Upper lobe of left lung (tissue), 6 donors: ENCODE results near the gene DDX1. TPM values are rescaled to one million over a fixed set of nuclear protein-coding genes. Genes with fewer than 3 reads are reported as not detected.

ENCODE experiments used
- ATAC-seq, 2 donors: fragments of 200-7000 bp; cut with Tn5 transposase; one replicate each; pipeline ENCODE4 v1.9.1; 2022; ENCODE audit warnings: mild to moderate bottlenecking in 2 of 2, moderate library complexity in 2 of 2; ENCODE audit not compliant: low FRiP score in 2 of 2
- DNase-seq, 2 donors: peaks; one replicate each; pipeline ENCODE4 v3.0.0-alpha.2; 2019 to 2020
- H3K27ac ChIP-seq, 4 donors: fragments of 200-600 bp; sonication (generic); one replicate each; pipeline ENCODE4 v1.5.1; 2016 to 2019
- H3K27me3 ChIP-seq, 4 donors: fragments of 200-600 bp; sonication (generic); one replicate each; pipeline ENCODE4 v1.5.1; 2017 to 2019
- H3K36me3 ChIP-seq, 4 donors: fragments of 200-600 bp; sonication (generic); one replicate each; pipeline ENCODE4 v1.5.1; 2016 to 2019
- H3K4me1 ChIP-seq, 4 donors: fragments of 200-600 bp; sonication (generic); one replicate each; pipeline ENCODE4 v1.5.1; 2018 to 2019
- H3K4me3 ChIP-seq, 4 donors: fragments of 200-600 bp; sonication (generic); one replicate each; pipeline ENCODE4 v1.5.1; 2017 to 2019; ENCODE audit warnings: mild to moderate bottlenecking in 2 of 4, moderate library complexity in 1 of 4
- H3K9me3 ChIP-seq, 4 donors: fragments of 200-600 bp; sonication (generic); one replicate each; pipeline ENCODE4 v1.5.1; 2018 to 2019
- EP300 ChIP-seq, 4 donors: sonication (generic); formaldehyde crosslinking; IDR thresholded peaks; one replicate each; pipeline ENCODE4 v1.5.1; 2017; ENCODE audit warnings: antibody characterized with exemption in 4 of 4, control low read depth in 2 of 4
- POLR2A ChIP-seq, 4 donors: fragments of 450-650 bp; IDR thresholded peaks; one replicate each; pipeline ENCODE4 v1.5.1; 2016 to 2017; ENCODE audit warnings: antibody characterized with exemption in 4 of 4, mild to moderate bottlenecking in 2 of 4
- POLR2AphosphoS5 ChIP-seq, 2 donors: sonication (generic); formaldehyde crosslinking; IDR thresholded peaks; one replicate each; pipeline ENCODE4 v1.5.1; 2017; ENCODE audit warnings: antibody characterized with exemption in 2 of 2
- WGBS, 2 donors: methylation state at CpG; one replicate each; pipeline ENCODE4 v1.1.5; 2017 to 2018; 5-methylcytosine and 5-hydroxymethylcytosine counted together
- total RNA-seq, 6 donors: library from RNA; depleted of rRNA in 4 of 6; stranded (reverse); fragments of >200 nt in 4 of 6; gene quantifications; one replicate each; pipeline versions ENCODE4 v1.1.0 to v1.2.1, GENCODE V29; 2016 to 2021
- TF ChIP-seq, protein P1 (sequence below), 6 experiments: fragments of 450-650 bp in 4 of 6; fragments of 200-600 bp in 2 of 6; sonication (generic) in 2 of 6; IDR thresholded peaks; one replicate each; pipeline ENCODE4 v1.5.1; 2016 to 2019; ENCODE audit warnings: antibody characterized with exemption in 6 of 6
- donor health status: DM: no; HTN: no; CAD: no; lungs with moderate emphysema.
- donor health status: DM: no; HTN: yes; CAD: no; lungs with severe emphysema.

Gene DDX1
- total RNA-seq, 6 donors from 2014 or later = 40.9 to 78.5 (median 53.0) TPM

DNA sequence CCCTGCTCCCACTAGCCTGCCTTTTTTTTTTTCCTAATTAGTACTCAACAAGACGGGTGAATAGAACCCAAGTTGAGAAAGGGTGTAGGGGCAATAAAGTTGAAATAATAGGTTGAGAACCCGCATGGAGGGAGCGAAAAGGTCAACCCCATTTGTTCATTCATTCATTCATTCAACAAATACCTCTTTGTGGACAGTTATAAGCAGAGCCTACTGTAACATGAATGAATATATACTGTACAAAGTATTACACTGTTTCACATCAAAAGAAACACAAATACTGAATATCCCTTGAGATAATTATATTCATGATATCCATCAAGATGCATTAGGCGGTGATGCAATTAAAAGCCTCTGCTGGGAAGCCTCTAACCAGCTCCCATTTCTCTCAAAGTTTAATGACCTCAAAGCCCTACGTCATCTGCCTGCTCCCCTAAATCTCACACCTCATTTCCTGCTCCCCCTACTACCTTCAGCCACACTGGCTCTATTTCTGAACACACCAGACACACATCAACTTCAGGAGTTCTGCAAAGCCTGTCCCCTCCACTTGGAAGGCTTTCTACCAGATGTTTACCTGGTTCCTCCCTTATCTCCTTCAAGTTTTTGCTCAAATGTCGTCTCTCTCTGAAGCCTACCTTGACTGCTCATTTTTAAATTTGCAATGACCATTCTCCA is 29.2 kb upstream of the DDX1 start:
- Histone ChIP-seq H3K9me3 (no peaks in the 10 kb centered on the region), H3K4me1 (peaks cover 14 to 16% (median 14%) of the 10 kb centered on the region in 4 donors), H3K4me3 (no peak overlapping the region), H3K27me3 (no peaks in the 10 kb centered on the region), H3K36me3 (no peaks in the 10 kb centered on the region), H3K27ac (no peak overlapping the region)
- ATAC-seq (no peak), DNase-seq (no peak)
- WGBS, 2 donors = 89 to 90% methylated on average over 6 of the region's 6 CpGs
- TF ChIP-seq POLR2A (IDR thresholded peaks at IDR 0.05) (no peak), POLR2AphosphoS5 (IDR thresholded peaks at IDR 0.05) (no peak), EP300 (IDR thresholded peaks at IDR 0.05) (no peak)
- TF ChIP-seq, protein P1, sequence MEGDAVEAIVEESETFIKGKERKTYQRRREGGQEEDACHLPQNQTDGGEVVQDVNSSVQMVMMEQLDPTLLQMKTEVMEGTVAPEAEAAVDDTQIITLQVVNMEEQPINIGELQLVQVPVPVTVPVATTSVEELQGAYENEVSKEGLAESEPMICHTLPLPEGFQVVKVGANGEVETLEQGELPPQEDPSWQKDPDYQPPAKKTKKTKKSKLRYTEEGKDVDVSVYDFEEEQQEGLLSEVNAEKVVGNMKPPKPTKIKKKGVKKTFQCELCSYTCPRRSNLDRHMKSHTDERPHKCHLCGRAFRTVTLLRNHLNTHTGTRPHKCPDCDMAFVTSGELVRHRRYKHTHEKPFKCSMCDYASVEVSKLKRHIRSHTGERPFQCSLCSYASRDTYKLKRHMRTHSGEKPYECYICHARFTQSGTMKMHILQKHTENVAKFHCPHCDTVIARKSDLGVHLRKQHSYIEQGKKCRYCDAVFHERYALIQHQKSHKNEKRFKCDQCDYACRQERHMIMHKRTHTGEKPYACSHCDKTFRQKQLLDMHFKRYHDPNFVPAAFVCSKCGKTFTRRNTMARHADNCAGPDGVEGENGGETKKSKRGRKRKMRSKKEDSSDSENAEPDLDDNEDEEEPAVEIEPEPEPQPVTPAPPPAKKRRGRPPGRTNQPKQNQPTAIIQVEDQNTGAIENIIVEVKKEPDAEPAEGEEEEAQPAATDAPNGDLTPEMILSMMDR (IDR thresholded peaks at IDR 0.05) = no peak

DNA sequence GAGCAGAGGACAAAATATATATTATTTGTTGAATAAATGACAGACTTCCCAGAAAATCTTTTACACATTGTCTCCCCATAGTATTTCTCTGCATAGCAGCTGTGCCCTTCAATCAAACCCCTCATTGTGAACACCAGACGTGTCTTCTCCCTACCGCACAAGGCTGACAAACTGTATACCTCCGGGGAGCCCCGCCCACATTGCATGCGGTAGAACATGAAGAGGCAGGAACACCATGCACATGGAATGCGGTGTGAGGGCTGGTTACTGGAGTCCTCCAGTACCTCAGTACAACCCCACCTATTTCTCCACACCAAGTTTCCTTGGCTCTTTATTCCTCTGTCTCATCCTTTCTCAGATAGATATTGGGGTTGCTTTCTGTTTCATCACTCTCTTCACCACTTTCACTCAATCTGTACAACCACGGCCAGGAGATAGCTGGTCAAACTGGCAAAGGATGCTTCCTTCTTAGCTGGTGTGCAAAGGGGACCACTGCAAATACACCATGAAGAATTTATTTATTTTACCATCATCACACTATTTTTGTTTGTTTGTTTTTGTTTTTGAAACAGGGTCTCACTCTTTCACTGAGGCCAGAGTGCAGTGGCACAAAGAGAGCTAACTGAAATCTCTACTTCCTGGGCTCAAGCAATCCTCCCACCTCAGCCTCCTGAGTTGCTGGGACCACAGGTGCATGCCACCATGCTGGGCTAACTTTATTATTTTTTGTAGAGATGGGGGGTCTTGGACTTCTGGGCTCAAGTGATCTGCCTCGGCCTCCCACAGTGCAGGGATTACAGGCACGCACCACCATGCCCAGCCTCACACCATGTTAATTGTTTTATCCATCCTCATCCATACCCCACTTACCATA is 28.2 kb upstream of the DDX1 start:
- Histone ChIP-seq H3K9me3 (no peaks in the 10 kb centered on the region), H3K4me3 (no peak overlapping the region)
- no peak for DNase-seq

GRCh38 chr2:15565392-15565791 is 26.3 kb upstream of the DDX1 start:
- ATAC-seq (no peak), DNase-seq (no peak)
- Histone ChIP-seq H3K27me3 (no peaks in the 10 kb centered on the region), H3K27ac (no peak overlapping the region), H3K4me3 (no peak overlapping the region), H3K36me3 (no peaks in the 10 kb centered on the region), H3K4me1 (peaks cover 0 to under 1% (median under 1%) of the 10 kb centered on the region in 4 donors), H3K9me3 (no peaks in the 10 kb centered on the region)
- no peak for TF ChIP-seq EP300 (IDR thresholded peaks at IDR 0.05)
- no peak for TF ChIP-seq POLR2A (IDR thresholded peaks at IDR 0.05)
- TF ChIP-seq, protein P1 (IDR thresholded peaks at IDR 0.05) = no peak
- no peak for TF ChIP-seq POLR2AphosphoS5 (IDR thresholded peaks at IDR 0.05)
- 81 to 85% methylated on average over 3 of the region's 3 CpGs for WGBS, 2 donors

More for the DNA sequence above, 28.2 kb upstream of the DDX1 start:
- Histone ChIP-seq H3K27me3 (no peaks in the 10 kb centered on the region), H3K36me3 (no peaks in the 10 kb centered on the region), H3K4me1 (peaks cover 11 to 14% (median 13%) of the 10 kb centered on the region in 4 donors), H3K27ac (no peak overlapping the region)
- TF ChIP-seq EP300 (IDR thresholded peaks at IDR 0.05) (no peak), POLR2AphosphoS5 (IDR thresholded peaks at IDR 0.05) (no peak), POLR2A (IDR thresholded peaks at IDR 0.05) (no peak)
- TF ChIP-seq, protein P1 (IDR thresholded peaks at IDR 0.05) = no peak
- WGBS, 2 donors = 87 to 93% methylated on average over 9 of the region's 9 CpGs
- ATAC-seq = no peak

- 3 to 41% methylated on average over 2 of the region's 2 CpGs for WGBS, 2 donors
Measured at GRCh38 chr2:15565994-15566671, 25.5 kb upstream of the DDX1 start.

More at GRCh38 chr2:15565994-15566671, 25.5 kb upstream of the DDX1 start:
- Histone ChIP-seq H3K27ac (no peak overlapping the region), H3K36me3 (no peaks in the 10 kb centered on the region), H3K4me1 (no peaks in the 10 kb centered on the region), H3K9me3 (no peaks in the 10 kb centered on the region), H3K4me3 (no peak overlapping the region), H3K27me3 (no peaks in the 10 kb centered on the region)
- TF ChIP-seq POLR2AphosphoS5 (IDR thresholded peaks at IDR 0.05) (no peak), EP300 (IDR thresholded peaks at IDR 0.05) (no peak), POLR2A (IDR thresholded peaks at IDR 0.05) (no peak)
- TF ChIP-seq, protein P1 (IDR thresholded peaks at IDR 0.05) = no peak
- no peak for ATAC-seq
- DNase-seq = no peak
